Cerebellar nuclear complex (tissue), 1 donor: ENCODE data around the gene SLMAP.

ENCODE experiments used
- DNase-seq, 2 experiments: peaks; one replicate each; lab custom pipeline; 2025; lab: John Stamatoyannopoulos, UW

SLMAP gene

GRCh38 chr3:57893668-57894067 is 137.6 kb downstream of the SLMAP start:
- no peak for DNase-seq

- DNase-seq, result no peak
Measured at GRCh38 chr3:57896031-57896430, 139.9 kb downstream of the SLMAP start.

- DNase-seq, result no peak
Measured at GRCh38 chr3:57896691-57897090, 140.6 kb downstream of the SLMAP start.

GRCh38 chr3:57900786-57901185 is 144.7 kb downstream of the SLMAP start:
- DNase-seq, result no peak

- no peak for DNase-seq
Measured at GRCh38 chr3:57903124-57903890, 147.2 kb downstream of the SLMAP start.

- no peak for DNase-seq
Measured at GRCh38 chr3:57910990-57911389, 154.9 kb downstream of the SLMAP start.

GRCh38 chr3:57911593-57911992 is 155.5 kb downstream of the SLMAP start:
- DNase-seq, result no peak

GRCh38 chr3:57917601-57918000 is 161.5 kb downstream of the SLMAP start:
- DNase-seq, result no peak

- DNase-seq, result no peak
Measured at GRCh38 chr3:57918123-57918837, 162.2 kb downstream of the SLMAP start.

- no peak for DNase-seq
Measured at GRCh38 chr3:57919987-57920386, 163.9 kb downstream of the SLMAP start.

GRCh38 chr3:57923101-57923500 is 167.0 kb downstream of the SLMAP start:
- no peak for DNase-seq

GRCh38 chr3:57923752-57924151 is 167.6 kb downstream of the SLMAP start:
- DNase-seq, result no peak

- DNase-seq, result no peak
Measured at GRCh38 chr3:57927166-57927565, 171.1 kb downstream of the SLMAP start.

- DNase-seq, result no peak
Measured at GRCh38 chr3:57927916-57928315, 171.8 kb downstream of the SLMAP start.

GRCh38 chr3:57928511-57928910 is 172.4 kb downstream of the SLMAP start:
- DNase-seq, result no peak

- no peak for DNase-seq
Measured at GRCh38 chr3:57929988-57930387, 173.9 kb downstream of the SLMAP start.

- no peak for DNase-seq
Measured at GRCh38 chr3:57933602-57934001, 177.5 kb downstream of the SLMAP start.

GRCh38 chr3:57934373-57934772 is 178.3 kb downstream of the SLMAP start:
- DNase-seq, result no peak

- no peak for DNase-seq
Measured at GRCh38 chr3:57935539-57935938, 179.4 kb downstream of the SLMAP start.

- no peak for DNase-seq
Measured at GRCh38 chr3:57937092-57937491, 181.0 kb downstream of the SLMAP start.

- no peak for DNase-seq
Measured at GRCh38 chr3:57939775-57940174, 183.7 kb downstream of the SLMAP start.

- no peak for DNase-seq
Measured at GRCh38 chr3:57942388-57942787, 186.3 kb downstream of the SLMAP start.

- peak in 1 of 2 experiments; percentile 18 for DNase-seq
Measured at GRCh38 chr3:57942872-57943283, 186.8 kb downstream of the SLMAP start.
